GM10248 (cell line): Measurements from ENCODE around the gene ANKIB1.
"Not testable (repeated sequence)": the region's sequence is repeated elsewhere in the genome, so short reads cannot be mapped to it uniquely, and the experiment has no call there.

Experiments
- CTCF ChIA-PET: fragments of 300-600 bp; sonication (Branson Sonifier 250); formaldehyde crosslinking; extraction: SDS; loops from one replicate; lab custom pipeline; 2021; ENCODE audit warnings: antibody characterized with exemption; lab: Yijun Ruan, JAX
- POLR2A ChIA-PET: fragments of 350-650 bp; sonication (Branson Sonifier 250); formaldehyde crosslinking; extraction: SDS; loops from one replicate; lab custom pipeline; 2020; ENCODE audit warnings: antibody characterized with exemption; lab: Yijun Ruan, JAX
- DNase-seq: peaks from one replicate; pipeline ENCODE4 v3.0.0; 2012; ENCODE audit errors: extremely low spot score
- CTCF ChIP-seq: IDR thresholded peaks from 2 replicates; pipeline ENCODE4 v1.5.1; 2012; ENCODE audit warnings: mild to moderate bottlenecking, low read depth; ENCODE audit errors: extremely low read depth, missing control alignments, control extremely low read depth

Gene ANKIB1

GRCh38 chr7:92343714-92344113 is 97.9 kb downstream of the ANKIB1 start:
- CTCF ChIA-PET, result interaction anchor here (1.3 to 2.4 kb wide), 2 partner anchors 9 to 103 kb away, joined by 3 to 11 read pairs; partner anchors contain the start of gene GATAD1
- POLR2A ChIA-PET, result no interaction called here
- no peak for TF ChIP-seq CTCF
- DNase-seq, result no peak

- POLR2A ChIA-PET, result no interaction called here
- no peak for DNase-seq
- no peak for TF ChIP-seq CTCF
- CTCF ChIA-PET, result interaction anchor here (1.3 to 2.5 kb wide), 3 partner anchors 9 to 95 kb away, joined by 4 to 11 read pairs (median 5); partner anchors contain the start of gene GATAD1
Observed at GRCh38 chr7:92352009-92352408, 106.2 kb downstream of the ANKIB1 start.

- POLR2A ChIA-PET, result no interaction called here
- no peak for DNase-seq
- no peak for TF ChIP-seq CTCF
- CTCF ChIA-PET, result interaction anchor here (1.3 to 2.5 kb wide), 4 partner anchors 8 to 16 kb away, joined by 3 to 11 read pairs (median 4); no protein-coding TSS in a partner anchor
Observed at GRCh38 chr7:92354214-92354613, 108.4 kb downstream of the ANKIB1 start.

GRCh38 chr7:92356406-92356805 is 110.6 kb downstream of the ANKIB1 start:
- ChIA-PET CTCF (interaction anchor here (1.1 to 1.5 kb wide), 2 partner anchors 48 to 68 kb away, joined by 3 to 4 read pairs; no protein-coding TSS in a partner anchor), POLR2A (no interaction called here)
- TF ChIP-seq CTCF, result no peak
- no peak for DNase-seq

- CTCF ChIA-PET, result interaction anchor here (0.9 to 1.5 kb wide), 2 partner anchors 45 to 47 kb away, joined by 3 read pairs; no protein-coding TSS in a partner anchor
- no peak for TF ChIP-seq CTCF
- POLR2A ChIA-PET, result no interaction called here
- DNase-seq, result no peak
Observed at GRCh38 chr7:92357260-92357659, 111.5 kb downstream of the ANKIB1 start.

- CTCF ChIA-PET, result interaction anchor here (0.6 kb wide), 1 partner anchor 10 kb away, joined by 3 read pairs; no protein-coding TSS in a partner anchor
- DNase-seq, POLR2A ChIA-PET: not testable (repeated sequence)
Observed at GRCh38 chr7:92359179-92359578, 113.4 kb downstream of the ANKIB1 start.

GRCh38 chr7:92359801-92360200 is 114.0 kb downstream of the ANKIB1 start:
- ChIA-PET POLR2A (no interaction called here), CTCF (interaction anchor here (0.6 to 0.7 kb wide), 2 partner anchors 10 to 23 kb away, joined by 3 read pairs; no protein-coding TSS in a partner anchor)

More at GRCh38 chr7:92359801-92360200, 114.0 kb downstream of the ANKIB1 start:
- TF ChIP-seq CTCF, result no peak
- DNase-seq, result no peak
